GM23248 (cell line): ENCODE measurements around the gene ACAA1.

Source experiments
- EZH2 ChIP-seq: fragments of 200-600 bp; sonication (generic); IDR thresholded peaks from 2 replicates; pipeline ENCODE4 v1.6.1; 2018; ENCODE audit warnings: antibody characterized with exemption, mild to moderate bottlenecking; ENCODE audit not compliant: insufficient read depth, poor library complexity, severe bottlenecking
- EZH2phosphoT487 ChIP-seq: fragments of 200-600 bp; sonication (generic); IDR thresholded peaks from 2 replicates; pipeline ENCODE4 v1.6.1; 2018; ENCODE audit warnings: antibody characterized with exemption, moderate library complexity, mild to moderate bottlenecking, low read depth; ENCODE audit not compliant: insufficient read depth

DNA sequence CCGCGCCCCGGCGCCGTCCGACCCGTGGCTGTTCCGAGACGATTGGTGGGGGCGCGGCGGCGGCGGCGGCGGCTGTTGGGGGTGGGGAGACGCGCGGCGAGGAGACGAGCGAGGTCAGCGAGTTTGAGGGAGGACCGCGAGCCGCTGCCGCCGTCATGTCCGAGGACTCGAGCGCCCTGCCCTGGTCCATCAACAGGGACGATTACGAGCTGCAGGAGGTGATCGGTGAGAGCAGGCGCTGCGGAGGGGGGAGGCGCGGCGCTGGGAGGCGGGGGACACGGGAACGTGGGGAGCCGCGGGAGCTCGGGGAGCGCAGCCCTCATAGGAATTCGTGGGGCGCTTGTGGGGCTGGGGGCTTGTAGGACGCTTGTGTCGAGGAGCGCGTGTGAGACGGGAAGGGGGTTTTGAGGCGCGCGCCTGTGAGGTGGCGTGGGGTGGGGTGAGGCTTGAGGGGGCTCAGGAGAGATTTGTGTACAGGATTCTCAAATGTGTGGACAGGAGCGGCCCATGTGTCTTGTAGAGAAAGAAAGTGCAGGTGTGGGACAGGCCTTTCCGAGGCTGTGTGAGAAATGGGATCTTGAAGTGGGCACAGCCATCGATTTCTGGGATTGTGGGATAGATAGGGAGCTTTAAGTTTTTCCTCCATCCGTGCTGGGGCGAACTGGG, 28.9 kb upstream of the ACAA1 start:
- TF ChIP-seq EZH2phosphoT487, result no peak
- TF ChIP-seq EZH2, result no peak
